ENCODE measurements around the gene DISP3.

DNA sequence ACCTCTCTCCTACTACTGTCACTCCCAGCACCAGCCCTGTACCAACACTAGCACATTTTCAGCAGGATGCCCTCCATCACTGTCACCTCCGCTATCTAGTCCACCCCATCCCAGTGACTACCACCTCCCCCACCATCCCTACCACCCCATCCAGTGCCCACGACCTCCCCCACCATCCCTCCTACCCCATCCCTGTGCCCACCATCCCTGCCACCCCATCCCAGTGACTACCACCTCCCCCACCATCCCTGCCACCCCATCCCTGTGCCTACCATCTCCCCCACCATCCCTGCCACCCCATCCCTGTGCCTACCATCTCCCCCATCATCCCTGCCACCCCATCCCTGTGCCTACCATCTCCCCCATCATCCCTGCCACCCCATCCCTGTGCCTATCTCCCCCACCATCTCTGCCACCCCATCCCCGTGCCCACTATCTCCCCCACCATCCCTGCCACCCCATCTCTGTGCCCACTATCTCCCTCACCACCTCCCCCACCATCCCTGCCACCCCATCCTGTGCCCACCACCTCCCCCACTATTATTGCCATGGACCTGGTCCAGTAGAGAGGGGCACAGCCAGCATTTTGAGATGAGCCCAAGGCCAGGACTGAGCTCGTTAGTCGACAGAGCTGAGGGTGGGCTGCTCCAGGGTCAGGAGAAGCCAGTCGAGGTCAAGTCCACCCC is 45.7 kb downstream of the DISP3 start:
- TF ChIP-seq, protein P1, sequence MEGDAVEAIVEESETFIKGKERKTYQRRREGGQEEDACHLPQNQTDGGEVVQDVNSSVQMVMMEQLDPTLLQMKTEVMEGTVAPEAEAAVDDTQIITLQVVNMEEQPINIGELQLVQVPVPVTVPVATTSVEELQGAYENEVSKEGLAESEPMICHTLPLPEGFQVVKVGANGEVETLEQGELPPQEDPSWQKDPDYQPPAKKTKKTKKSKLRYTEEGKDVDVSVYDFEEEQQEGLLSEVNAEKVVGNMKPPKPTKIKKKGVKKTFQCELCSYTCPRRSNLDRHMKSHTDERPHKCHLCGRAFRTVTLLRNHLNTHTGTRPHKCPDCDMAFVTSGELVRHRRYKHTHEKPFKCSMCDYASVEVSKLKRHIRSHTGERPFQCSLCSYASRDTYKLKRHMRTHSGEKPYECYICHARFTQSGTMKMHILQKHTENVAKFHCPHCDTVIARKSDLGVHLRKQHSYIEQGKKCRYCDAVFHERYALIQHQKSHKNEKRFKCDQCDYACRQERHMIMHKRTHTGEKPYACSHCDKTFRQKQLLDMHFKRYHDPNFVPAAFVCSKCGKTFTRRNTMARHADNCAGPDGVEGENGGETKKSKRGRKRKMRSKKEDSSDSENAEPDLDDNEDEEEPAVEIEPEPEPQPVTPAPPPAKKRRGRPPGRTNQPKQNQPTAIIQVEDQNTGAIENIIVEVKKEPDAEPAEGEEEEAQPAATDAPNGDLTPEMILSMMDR (IDR thresholded peaks at IDR 0.05), result no peak
- TF ChIP-seq POLR2A (IDR thresholded peaks at IDR 0.05), result no peak
